IMR-90 (cell line): ENCODE results near the gene DOCK4. TPM values are rescaled to one million over a fixed set of nuclear protein-coding genes. Genes with fewer than 3 reads are reported as not detected.

Source experiments
- ATAC-seq: fragments of 200-7000 bp; cut with Tn5 transposase; 2 replicates; pipeline ENCODE4 v1.9.1; 2020; ENCODE audit warnings: low read depth, mild to moderate bottlenecking, moderate library complexity
- BruUV-seq: library from RNA; stranded (reverse); fragments of 400-500 nt; replicated peaks from 2 replicates; lab custom pipeline; 2021; lab: Mats Ljungman, UMichigan
- CTCF ChIA-PET: fragments of 300-600 bp; formaldehyde crosslinking; extraction: SDS; loops from one replicate; lab custom pipeline; 2021; ENCODE audit warnings: antibody characterized with exemption; lab: Yijun Ruan, JAX
- POLR2A ChIA-PET: fragments of 300-600 bp; sonication (Branson Sonifier 250); formaldehyde crosslinking; loops from one replicate; lab custom pipeline; 2022; ENCODE audit warnings: antibody characterized with exemption; ENCODE audit not compliant: unreplicated experiment; lab: Charles Lee
- DNase-seq: peaks from one replicate; pipeline ENCODE4 v3.0.0; 2013
- H2AFZ ChIP-seq: replicated peaks from 2 replicates; pipeline ENCODE3; 2013; ENCODE audit warnings: low read length, mild to moderate bottlenecking; ENCODE audit not compliant: poor library complexity
- H2AK5ac ChIP-seq: 2 replicates; pipeline ENCODE4 v1.6.1; 2013; ENCODE audit warnings: low read depth, low read length, inconsistent platforms
- H2AK9ac ChIP-seq: replicated peaks from 2 replicates; pipeline ENCODE3; 2013; ENCODE audit warnings: mild to moderate bottlenecking, low read depth, low read length, moderate library complexity; ENCODE audit not compliant: poor library complexity
- H2BK120ac ChIP-seq: 2 replicates; pipeline ENCODE4 v1.6.1; 2013; ENCODE audit warnings: low read depth, low read length, inconsistent platforms
- H2BK15ac ChIP-seq: 3 replicates; pipeline ENCODE4 v1.6.1; 2013; ENCODE audit warnings: low read depth, low read length, inconsistent platforms
- H2BK20ac ChIP-seq: 2 replicates; pipeline ENCODE4 v1.6.1; 2013; ENCODE audit warnings: low read depth, mild to moderate bottlenecking, inconsistent platforms, low read length, moderate library complexity
- H2BK5ac ChIP-seq: 2 replicates; pipeline ENCODE4 v1.6.1; 2013; ENCODE audit warnings: mild to moderate bottlenecking, low read depth, low read length, inconsistent platforms; ENCODE audit not compliant: poor library complexity, severe bottlenecking
- H3K14ac ChIP-seq: replicated peaks from 2 replicates; pipeline ENCODE4 v1.6.1; 2013; ENCODE audit warnings: low read depth, low read length, inconsistent platforms
- H3K18ac ChIP-seq: 2 replicates; pipeline ENCODE4 v1.6.1; 2013; ENCODE audit warnings: low read depth, low read length, control low read depth
- H3K23ac ChIP-seq: 2 replicates; pipeline ENCODE4 v1.6.1; 2013; ENCODE audit warnings: low read depth, low read length, inconsistent platforms
- H3K27ac ChIP-seq: 2 replicates; pipeline ENCODE4 v1.5.1; 2013; ENCODE audit warnings: mild to moderate bottlenecking, control low read depth, low read length; ENCODE audit not compliant: insufficient read depth
- H3K27me3 ChIP-seq: 2 replicates; pipeline ENCODE4 v1.6.1; 2013; ENCODE audit warnings: low read length; ENCODE audit not compliant: control insufficient read depth, insufficient read depth
- H3K36me3 ChIP-seq: 2 replicates; pipeline ENCODE4 v1.6.1; 2013; ENCODE audit warnings: low read length, mixed read lengths; ENCODE audit not compliant: control insufficient read depth, insufficient read depth
- H3K4ac ChIP-seq: 2 replicates; pipeline ENCODE4 v1.6.1; 2013; ENCODE audit warnings: low read depth, low read length, inconsistent platforms
- H3K4me1 ChIP-seq: 2 replicates; pipeline ENCODE4 v1.6.1; 2013; ENCODE audit warnings: low read length, mixed read lengths; ENCODE audit not compliant: control insufficient read depth, insufficient read depth
- H3K4me2 ChIP-seq: 2 replicates; pipeline ENCODE4 v1.6.1; 2013; ENCODE audit warnings: low read depth, mild to moderate bottlenecking, control low read depth, low read length, moderate library complexity
- H3K4me3 ChIP-seq: 2 replicates; pipeline ENCODE4 v1.5.1; 2013; ENCODE audit warnings: low read depth, mild to moderate bottlenecking, control low read depth, low read length, moderate library complexity; ENCODE audit not compliant: insufficient read depth
- H3K56ac ChIP-seq: 2 replicates; pipeline ENCODE4 v1.6.1; 2013; ENCODE audit warnings: low read length, inconsistent platforms; ENCODE audit not compliant: insufficient read depth; ENCODE audit errors: extremely low read depth
- H3K79me1 ChIP-seq, 2 experiments: 2 replicates each; pipeline ENCODE4 v1.6.1; 2013; ENCODE audit warnings: low read length in 2 of 2, inconsistent platforms in 1 of 2, low read depth in 1 of 2
- H3K9ac ChIP-seq: 2 replicates; pipeline ENCODE4 v1.6.1; 2013; ENCODE audit warnings: low read depth, low read length, control low read depth
- H3K9me1 ChIP-seq: 2 replicates; pipeline ENCODE4 v1.6.1; 2013; ENCODE audit warnings: low read length, inconsistent platforms; ENCODE audit not compliant: insufficient read depth
- H3K9me3 ChIP-seq: 2 replicates; pipeline ENCODE4 v1.6.1; 2013; ENCODE audit warnings: low read length; ENCODE audit not compliant: control insufficient read depth, insufficient read depth
- H4K20me1 ChIP-seq: 2 replicates; pipeline ENCODE4 v1.6.1; 2013; ENCODE audit warnings: low read length, inconsistent platforms; ENCODE audit not compliant: insufficient read depth
- H4K5ac ChIP-seq: 2 replicates; pipeline ENCODE4 v1.6.1; 2013; ENCODE audit warnings: mild to moderate bottlenecking, low read depth, low read length, control low read depth
- H4K8ac ChIP-seq, 2 experiments: 2 replicates each; pipeline ENCODE4 v1.6.1; 2013; ENCODE audit warnings: low read depth in 2 of 2, low read length in 2 of 2, control low read depth in 1 of 2, inconsistent platforms in 1 of 2
- H4K91ac ChIP-seq: 2 replicates; pipeline ENCODE4 v1.6.1; 2013; ENCODE audit warnings: low read depth, low read length, inconsistent platforms; ENCODE audit not compliant: insufficient read depth
- BHLHE40 ChIP-seq: fragments of 150-350 bp; IDR thresholded peaks from 2 replicates; pipeline ENCODE4 v1.6.1; 2016; ENCODE audit warnings: mild to moderate bottlenecking, low read depth, low read length
- CEBPB ChIP-seq: IDR thresholded peaks from 2 replicates; pipeline ENCODE4 v1.6.1; 2012; ENCODE audit warnings: low read depth, low read length, improper control_type of control experiment
- CHD1 ChIP-seq: IDR thresholded peaks from 2 replicates; pipeline ENCODE4 v1.6.1; 2012; ENCODE audit warnings: low read depth, low read length, improper control_type of control experiment
- FOS ChIP-seq: fragments of 150-350 bp; IDR thresholded peaks from 2 replicates; pipeline ENCODE4 v1.6.1; 2016; ENCODE audit warnings: low read depth, low read length
- MAFK ChIP-seq: IDR thresholded peaks from 2 replicates; pipeline ENCODE4 v1.6.1; 2012; ENCODE audit warnings: low read depth, low read length, improper control_type of control experiment
- MAZ ChIP-seq: IDR thresholded peaks from 2 replicates; pipeline ENCODE4 v1.6.1; 2012; ENCODE audit warnings: low read depth, mild to moderate bottlenecking, low read length, improper control_type of control experiment, moderate library complexity, borderline replicate concordance
- MXI1 ChIP-seq: IDR thresholded peaks from 2 replicates; pipeline ENCODE4 v1.6.1; 2012; ENCODE audit warnings: low read depth, mild to moderate bottlenecking, low read length, moderate library complexity, borderline replicate concordance
- POLR2A ChIP-seq: IDR thresholded peaks from 2 replicates; pipeline ENCODE4 v1.6.1; 2012; ENCODE audit warnings: mild to moderate bottlenecking, low read depth, low read length
- RAD21 ChIP-seq: IDR thresholded peaks from 2 replicates; pipeline ENCODE4 v1.6.1; 2012; ENCODE audit warnings: low read length, improper control_type of control experiment
- RCOR1 ChIP-seq: IDR thresholded peaks from 2 replicates; pipeline ENCODE4 v1.6.1; 2012; ENCODE audit warnings: mild to moderate bottlenecking, low read length, improper control_type of control experiment; ENCODE audit not compliant: insufficient replicate concordance
- RFX5 ChIP-seq: IDR thresholded peaks from 2 replicates; pipeline ENCODE4 v1.8.0; 2012; ENCODE audit warnings: low read depth, mild to moderate bottlenecking, low read length, moderate library complexity
- SMC3 ChIP-seq: fragments of 150-350 bp; IDR thresholded peaks from 2 replicates; pipeline ENCODE4 v1.6.1; 2016; ENCODE audit warnings: low read depth, mild to moderate bottlenecking, antibody characterized with exemption, low read length, moderate library complexity
- WGBS, 2 experiments: methylation state at CpG; one replicate each; pipeline versions ENCODE4 v1.1.5 to v1.1.7; 2013; ENCODE audit warnings: missing lambda C conversion rate in 2 of 2; ENCODE audit not compliant: insufficient read length in 1 of 2; ENCODE audit errors: extremely low coverage in 2 of 2; 5-methylcytosine and 5-hydroxymethylcytosine counted together
- dilution Hi-C: fragments of 300-500 bp; cut with HindIII; formaldehyde crosslinking; loops from one replicate; pipeline ENCODE4 v1.14.3; 2018; ENCODE audit warnings: low sequenced_read_pairs; ENCODE audit not compliant: unreplicated experiment
- in situ Hi-C: fragments of 300-500 bp; cut with MboI; formaldehyde crosslinking; loops from 3 replicates; pipeline ENCODE4 v1.14.3; 2019; ENCODE audit warnings: low sequenced_read_pairs, inconsistent platforms, mixed read lengths
- intact Hi-C: fragments of 100-400 bp; cut with micrococcal nuclease; formaldehyde crosslinking; loops from 2 replicates; pipeline ENCODE4 v1.10.0; 2022
- polyA plus RNA-seq, 3 experiments: library from polyadenylated mRNA; depleted of rRNA; stranded (reverse); fragments of >200 nt; gene quantifications; 2 replicates each; pipeline ENCODE4 v1.2.3, GENCODE V29; 2012; ENCODE audit warnings: low replicate concordance in 1 of 3
- total RNA-seq: library from RNA; depleted of rRNA; stranded (reverse); fragments of >200 nt; gene quantifications from 2 replicates; pipeline ENCODE4 v1.2.3, GENCODE V29; 2012
- TF ChIP-seq, protein P1 (sequence below): fragments of 150-350 bp; IDR thresholded peaks from 2 replicates; pipeline ENCODE4 v1.6.1; 2016; ENCODE audit warnings: low read depth, mild to moderate bottlenecking, low read length, moderate library complexity, borderline replicate concordance
- TF ChIP-seq, protein P2 (sequence below): conservative IDR thresholded peaks from 2 replicates; pipeline ENCODE4 v1.5.1; 2012; ENCODE audit warnings: mild to moderate bottlenecking, low read depth, low read length, improper control_type of control experiment
- TF ChIP-seq, protein P3 (sequence below): fragments of 150-350 bp; IDR thresholded peaks from 2 replicates; pipeline ENCODE4 v1.6.1; 2017; ENCODE audit warnings: mild to moderate bottlenecking, antibody characterized with exemption, low read length, low read depth

DOCK4 gene
- total and polyA plus RNA-seq, 2 of the 4 experiments (the other 2 are of a cell fraction), result 4.4 to 12.2 TPM

DNA sequence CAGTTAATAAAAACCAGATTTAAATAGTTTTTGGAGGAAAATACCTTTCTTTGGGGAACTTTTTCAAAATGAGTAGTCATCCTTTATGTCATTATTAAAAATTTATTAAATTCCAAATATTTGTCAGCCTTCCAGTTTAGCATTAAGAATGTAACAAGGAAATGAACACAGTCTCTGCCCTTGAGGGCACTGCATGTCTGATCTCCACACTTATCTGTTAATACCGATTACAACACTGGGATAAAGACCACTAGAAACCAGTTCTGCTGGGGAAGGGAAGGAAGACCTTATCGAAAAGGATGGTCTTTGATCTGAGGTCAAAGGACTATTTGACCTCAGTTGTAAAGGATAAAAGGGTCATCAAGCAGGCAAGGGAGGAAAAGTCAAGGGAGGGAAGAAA lies 320.0 kb downstream of the DOCK4 start:
- Histone ChIP-seq H2BK15ac (no peak overlapping the region), H3K14ac (no peak overlapping the region), H2AK5ac (no peak overlapping the region), H2AFZ (no peak overlapping the region), H3K9me1 (no peaks in the 10 kb centered on the region), H3K9me3 (no peaks in the 10 kb centered on the region), H3K56ac (no peak overlapping the region), H3K18ac (no peak overlapping the region), H3K4ac (no peak overlapping the region), H2BK5ac (no peak overlapping the region), H4K5ac (no peak overlapping the region), H3K23ac (no peak overlapping the region), H3K27ac (no peak overlapping the region), H3K4me1 (no peaks in the 10 kb centered on the region), H3K4me2 (no peak overlapping the region), H2AK9ac (no peak overlapping the region), H3K27me3 (no peaks in the 10 kb centered on the region), H4K91ac (no peak overlapping the region), H3K36me3 (peaks cover 1% of the 10 kb centered on the region; the same call in 1 of the 2 replicates), H3K4me3 (no peak overlapping the region), H2BK20ac (no peak overlapping the region), H4K20me1 (no peaks in the 10 kb centered on the region), H3K79me1 (no peaks in the 10 kb centered on the region), H3K9ac (no peak overlapping the region), H2BK120ac (no peak overlapping the region), H4K8ac (no peak overlapping the region)
- ATAC-seq (no peak), DNase-seq (no peak)
- dilution Hi-C loops (no loop called here), intact Hi-C loops (no loop called here), in situ Hi-C loops (no loop called here)
- ChIA-PET CTCF (interaction anchor here (0.6 kb wide), 1 partner anchor 26 kb away, joined by 3 read pairs; no protein-coding TSS in a partner anchor), POLR2A (no interaction called here)
- BruUV-seq, result no TSS peak
- TF ChIP-seq BHLHE40 (no peak), FOS (no peak), RFX5 (no peak), CEBPB (no peak), MAFK (no peak), MXI1 (no peak), CHD1 (no peak), SMC3 (no peak), MAZ (no peak), POLR2A (no peak), RAD21 (no peak), RCOR1 (no peak)
- TF ChIP-seq, protein P1, sequence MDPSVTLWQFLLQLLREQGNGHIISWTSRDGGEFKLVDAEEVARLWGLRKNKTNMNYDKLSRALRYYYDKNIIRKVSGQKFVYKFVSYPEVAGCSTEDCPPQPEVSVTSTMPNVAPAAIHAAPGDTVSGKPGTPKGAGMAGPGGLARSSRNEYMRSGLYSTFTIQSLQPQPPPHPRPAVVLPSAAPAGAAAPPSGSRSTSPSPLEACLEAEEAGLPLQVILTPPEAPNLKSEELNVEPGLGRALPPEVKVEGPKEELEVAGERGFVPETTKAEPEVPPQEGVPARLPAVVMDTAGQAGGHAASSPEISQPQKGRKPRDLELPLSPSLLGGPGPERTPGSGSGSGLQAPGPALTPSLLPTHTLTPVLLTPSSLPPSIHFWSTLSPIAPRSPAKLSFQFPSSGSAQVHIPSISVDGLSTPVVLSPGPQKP, result no peak
- TF ChIP-seq, protein P2, sequence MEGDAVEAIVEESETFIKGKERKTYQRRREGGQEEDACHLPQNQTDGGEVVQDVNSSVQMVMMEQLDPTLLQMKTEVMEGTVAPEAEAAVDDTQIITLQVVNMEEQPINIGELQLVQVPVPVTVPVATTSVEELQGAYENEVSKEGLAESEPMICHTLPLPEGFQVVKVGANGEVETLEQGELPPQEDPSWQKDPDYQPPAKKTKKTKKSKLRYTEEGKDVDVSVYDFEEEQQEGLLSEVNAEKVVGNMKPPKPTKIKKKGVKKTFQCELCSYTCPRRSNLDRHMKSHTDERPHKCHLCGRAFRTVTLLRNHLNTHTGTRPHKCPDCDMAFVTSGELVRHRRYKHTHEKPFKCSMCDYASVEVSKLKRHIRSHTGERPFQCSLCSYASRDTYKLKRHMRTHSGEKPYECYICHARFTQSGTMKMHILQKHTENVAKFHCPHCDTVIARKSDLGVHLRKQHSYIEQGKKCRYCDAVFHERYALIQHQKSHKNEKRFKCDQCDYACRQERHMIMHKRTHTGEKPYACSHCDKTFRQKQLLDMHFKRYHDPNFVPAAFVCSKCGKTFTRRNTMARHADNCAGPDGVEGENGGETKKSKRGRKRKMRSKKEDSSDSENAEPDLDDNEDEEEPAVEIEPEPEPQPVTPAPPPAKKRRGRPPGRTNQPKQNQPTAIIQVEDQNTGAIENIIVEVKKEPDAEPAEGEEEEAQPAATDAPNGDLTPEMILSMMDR, result no peak
- TF ChIP-seq, protein P3, sequence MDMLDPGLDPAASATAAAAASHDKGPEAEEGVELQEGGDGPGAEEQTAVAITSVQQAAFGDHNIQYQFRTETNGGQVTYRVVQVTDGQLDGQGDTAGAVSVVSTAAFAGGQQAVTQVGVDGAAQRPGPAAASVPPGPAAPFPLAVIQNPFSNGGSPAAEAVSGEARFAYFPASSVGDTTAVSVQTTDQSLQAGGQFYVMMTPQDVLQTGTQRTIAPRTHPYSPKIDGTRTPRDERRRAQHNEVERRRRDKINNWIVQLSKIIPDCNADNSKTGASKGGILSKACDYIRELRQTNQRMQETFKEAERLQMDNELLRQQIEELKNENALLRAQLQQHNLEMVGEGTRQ, result no peak
- no CpG with 5 or more reads among the region's 2 CpGs for WGBS, 2 experiments
